Measurements from ENCODE around the gene PNMA1. TPM values are rescaled to one million over a fixed set of nuclear protein-coding genes. Genes with fewer than 3 reads are reported as not detected.

Gene PNMA1, protein sequence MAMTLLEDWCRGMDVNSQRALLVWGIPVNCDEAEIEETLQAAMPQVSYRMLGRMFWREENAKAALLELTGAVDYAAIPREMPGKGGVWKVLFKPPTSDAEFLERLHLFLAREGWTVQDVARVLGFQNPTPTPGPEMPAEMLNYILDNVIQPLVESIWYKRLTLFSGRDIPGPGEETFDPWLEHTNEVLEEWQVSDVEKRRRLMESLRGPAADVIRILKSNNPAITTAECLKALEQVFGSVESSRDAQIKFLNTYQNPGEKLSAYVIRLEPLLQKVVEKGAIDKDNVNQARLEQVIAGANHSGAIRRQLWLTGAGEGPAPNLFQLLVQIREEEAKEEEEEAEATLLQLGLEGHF
- total RNA-seq: 145 TPM

DNA sequence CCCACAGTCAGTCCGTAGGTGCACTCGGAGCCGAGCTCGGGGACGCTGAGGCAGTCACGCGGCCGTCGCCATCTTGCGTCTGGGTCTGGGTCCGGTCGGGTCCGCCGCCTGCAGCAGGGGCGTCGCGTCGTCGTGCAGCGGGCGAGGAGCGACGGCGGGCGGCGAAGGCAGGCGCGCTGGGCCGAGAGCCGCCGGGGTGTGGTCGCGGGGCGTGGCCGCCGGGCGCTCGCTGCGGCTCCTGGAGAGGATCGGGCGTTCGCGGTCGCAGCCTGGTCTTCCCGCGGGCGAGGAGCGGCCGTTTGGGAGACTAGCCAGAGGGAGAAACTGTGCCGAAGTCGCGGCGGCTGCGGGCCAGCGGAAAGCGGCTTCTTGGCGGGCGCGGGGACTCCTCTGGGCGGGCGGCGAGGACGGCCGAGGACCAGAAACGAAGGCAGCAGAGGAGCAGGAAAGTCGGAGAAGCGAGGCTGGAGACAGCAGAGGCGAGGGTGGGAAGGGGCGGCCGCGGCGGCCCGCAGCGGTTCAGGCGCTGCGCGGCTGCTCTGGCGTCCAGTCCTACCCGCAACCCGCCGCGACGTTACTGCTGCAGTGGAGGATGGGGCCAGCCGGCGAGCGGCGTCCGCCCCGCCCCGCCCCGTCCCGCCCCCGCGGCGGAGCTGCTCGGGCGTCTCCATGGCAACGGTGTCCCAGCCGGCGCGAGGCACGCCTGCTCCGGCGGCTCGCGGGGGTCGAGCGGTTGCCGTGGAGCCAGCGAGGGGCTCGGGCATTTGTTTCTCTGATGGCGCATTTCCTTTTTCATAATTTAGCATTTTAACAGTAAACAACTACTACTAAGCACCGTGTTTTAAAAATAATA, at the start of gene PNMA1:
Gene PNMA1, minus strand, starts transcription at position 582 of the 853 bp plus-strand sequence. CDS start 745 bp downstream, outside the sequence.

Small RNA genes within 50 kb of the gene (small RNA-seq; reads per million reads assigned to genes)
- not detected for gene MIR4505

Other genes with a start within 250 kb of the PNMA1 start
- 20.5 TPM for gene RIOX1, start 223.5 kb downstream of the PNMA1 start, total RNA-seq
- 1.6 TPM for gene ACOT1, start 177.2 kb downstream of the PNMA1 start, total RNA-seq
- gene HEATR4, start 155.4 kb downstream of the PNMA1 start, total RNA-seq: 1.6 TPM
- 22.8 TPM for gene ACOT2, start 145.2 kb downstream of the PNMA1 start, total RNA-seq
- gene ACOT4, start 122.5 kb downstream of the PNMA1 start, total RNA-seq: 1.8 TPM
- not detected for gene ACOT6, start 101.9 kb downstream of the PNMA1 start, total RNA-seq
- 38.5 TPM for gene DNAL1, start 69.4 kb downstream of the PNMA1 start, total RNA-seq
- gene PTGR2, start 137.4 kb upstream of the PNMA1 start, total RNA-seq: 6.9 TPM
- gene ZNF410, start 172.5 kb upstream of the PNMA1 start, total RNA-seq: 60.4 TPM
- gene FAM161B, start 235.7 kb upstream of the PNMA1 start, total RNA-seq: 20.3 TPM
- gene COQ6, start 235.9 kb upstream of the PNMA1 start, total RNA-seq: 28.6 TPM

Data from diencephalon (tissue), 1 donor.